Islet precursor cell (in vitro differentiated cells): Measurements from ENCODE around the gene STAP2.

ENCODE experiments used
- DNase-seq: peaks from one replicate; pipeline ENCODE4 v3.0.0-alpha.2; 2018

The STAP2 gene

DNA sequence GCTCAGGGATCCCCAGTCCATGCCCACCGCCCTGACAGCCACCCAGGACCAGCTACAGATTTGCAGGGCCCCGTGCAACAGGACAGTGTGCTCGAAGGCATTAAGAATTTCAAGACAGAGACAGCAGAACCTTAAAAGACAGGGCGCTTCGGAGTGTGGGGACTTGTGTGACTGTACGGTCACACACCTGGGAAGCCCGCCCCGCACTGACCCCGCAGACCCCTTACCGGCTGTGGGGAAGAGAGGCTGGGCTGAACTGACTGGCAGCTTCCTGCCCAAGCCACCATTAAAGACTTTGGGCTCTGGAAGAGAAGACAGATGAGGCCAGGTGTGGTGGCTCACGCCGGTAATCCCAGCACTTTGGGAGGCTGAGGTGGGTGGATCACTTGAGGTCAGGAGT lies 14.4 kb downstream of the STAP2 start:
- no peak for DNase-seq

DNA sequence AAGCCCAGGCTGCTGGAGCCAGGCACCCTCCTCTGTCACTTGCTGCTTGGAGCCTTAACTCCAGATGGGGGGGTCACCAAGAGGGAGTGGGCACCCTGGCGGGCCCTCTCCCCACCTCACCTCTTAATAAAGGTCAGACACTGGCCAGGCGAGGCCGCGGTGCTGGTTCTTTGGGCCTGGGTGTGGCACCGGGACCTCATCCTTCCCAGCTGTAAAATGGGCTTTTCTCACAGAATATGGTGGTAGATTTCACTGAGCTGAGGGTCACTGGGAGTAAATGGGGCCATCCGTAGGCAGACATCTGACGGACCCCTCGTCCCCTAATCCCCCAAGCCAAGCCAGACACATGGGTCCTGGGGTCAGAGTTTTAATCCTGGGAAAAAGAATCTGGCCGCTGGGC lies 14.9 kb downstream of the STAP2 start:
- DNase-seq = no peak

DNA sequence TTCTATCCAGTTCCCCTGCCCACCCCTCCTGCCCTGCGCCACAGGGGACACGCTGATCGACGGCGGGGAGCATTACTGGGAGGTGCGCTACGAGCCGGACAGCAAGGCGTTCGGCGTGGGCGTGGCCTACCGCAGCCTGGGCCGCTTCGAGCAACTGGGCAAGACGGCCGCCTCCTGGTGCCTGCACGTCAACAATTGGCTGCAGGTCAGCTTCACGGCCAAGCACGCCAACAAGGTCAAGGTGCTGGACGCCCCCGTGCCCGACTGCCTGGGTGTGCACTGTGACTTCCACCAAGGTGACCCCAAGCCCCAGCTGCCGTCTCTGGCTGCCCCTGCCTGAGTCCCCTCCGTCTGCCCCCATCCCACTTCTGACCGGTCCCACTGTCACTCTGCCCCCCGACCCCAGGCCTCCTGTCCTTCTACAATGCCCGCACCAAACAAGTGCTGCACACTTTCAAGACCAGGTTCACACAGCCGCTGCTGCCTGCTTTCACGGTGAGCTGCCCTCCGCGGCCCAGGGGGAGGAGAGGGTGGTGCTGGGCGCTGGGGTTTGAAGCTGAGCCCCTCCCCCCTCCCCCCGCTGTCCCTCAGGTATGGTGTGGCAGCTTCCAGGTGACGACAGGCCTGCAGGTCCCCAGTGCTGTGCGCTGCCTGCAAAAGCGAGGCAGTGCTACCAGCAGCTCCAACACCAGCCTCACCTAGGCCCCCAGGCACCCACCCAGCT lies 15.5 kb downstream of the STAP2 start:
- no peak for DNase-seq

DNA sequence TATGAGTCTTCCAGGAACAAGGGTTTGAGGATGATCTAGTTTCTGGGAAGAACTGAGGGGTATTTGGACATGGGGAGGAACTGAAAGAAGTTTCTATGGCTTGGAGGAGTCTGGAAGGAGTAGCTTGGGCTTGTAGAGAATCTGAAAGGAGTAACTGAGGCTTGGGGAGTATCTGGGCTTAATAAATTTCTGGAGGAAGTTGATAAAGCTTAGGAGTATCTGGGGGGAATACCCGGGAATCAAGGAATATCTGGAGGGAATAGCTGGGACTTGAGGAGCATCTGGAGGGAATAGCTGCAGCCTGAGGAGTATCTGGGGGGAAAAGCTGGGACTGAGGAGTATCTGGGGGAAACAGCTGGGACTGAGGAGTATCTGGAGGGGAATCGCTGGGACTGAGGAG lies 18.2 kb downstream of the STAP2 start:
- no peak for DNase-seq

DNA sequence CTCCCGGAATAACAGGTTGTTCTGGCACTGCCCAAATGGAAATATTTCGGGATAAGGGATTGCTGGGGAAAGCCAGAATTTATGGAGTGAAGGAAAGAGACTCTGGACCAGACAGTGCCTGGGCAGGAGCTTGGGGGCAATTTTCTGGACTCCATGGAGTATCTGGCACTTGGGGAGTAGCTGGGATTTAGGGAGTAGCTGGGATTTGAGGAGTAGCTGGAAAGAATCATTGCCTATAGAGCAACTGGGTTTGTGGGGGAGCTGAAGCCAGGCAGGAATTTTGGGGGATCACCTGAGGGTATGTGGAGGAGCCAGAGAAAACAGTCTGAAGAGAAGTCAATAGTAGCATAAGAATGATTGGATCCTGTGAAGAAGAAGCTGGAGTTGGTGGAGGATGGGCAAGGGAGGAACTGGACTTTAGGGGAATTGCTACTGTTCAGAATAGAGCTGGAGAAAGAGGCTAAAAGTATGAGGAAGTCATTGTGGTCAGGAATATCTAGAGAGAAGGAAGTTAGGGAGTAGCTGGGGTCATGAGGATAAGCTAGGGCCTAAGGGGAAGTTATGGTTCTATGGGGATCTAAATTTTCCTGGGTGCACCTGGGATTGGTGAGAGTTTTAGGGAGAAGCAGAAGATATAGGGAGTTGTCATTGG lies 19.4 kb downstream of the STAP2 start:
- no peak for DNase-seq

DNA sequence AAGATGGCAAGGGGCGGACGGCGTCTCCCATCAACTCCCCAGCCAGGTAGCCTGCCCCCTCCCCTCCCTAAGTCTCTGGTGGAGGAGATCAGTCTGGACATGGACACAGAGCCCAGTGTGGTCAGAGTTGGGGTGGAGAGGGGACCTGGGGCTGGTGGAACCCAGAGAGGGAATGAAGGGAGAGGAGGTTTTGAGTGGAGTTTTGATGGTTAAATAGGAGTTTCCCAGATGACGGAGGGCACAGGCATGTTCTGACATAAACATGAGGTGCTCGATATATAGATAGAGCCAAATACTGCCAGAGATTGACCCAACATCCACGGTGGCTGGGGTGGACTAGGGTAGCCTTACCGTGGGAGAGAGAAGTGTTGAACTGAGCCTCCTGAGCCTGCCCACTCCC lies 20.2 kb downstream of the STAP2 start:
- no peak for DNase-seq

DNA sequence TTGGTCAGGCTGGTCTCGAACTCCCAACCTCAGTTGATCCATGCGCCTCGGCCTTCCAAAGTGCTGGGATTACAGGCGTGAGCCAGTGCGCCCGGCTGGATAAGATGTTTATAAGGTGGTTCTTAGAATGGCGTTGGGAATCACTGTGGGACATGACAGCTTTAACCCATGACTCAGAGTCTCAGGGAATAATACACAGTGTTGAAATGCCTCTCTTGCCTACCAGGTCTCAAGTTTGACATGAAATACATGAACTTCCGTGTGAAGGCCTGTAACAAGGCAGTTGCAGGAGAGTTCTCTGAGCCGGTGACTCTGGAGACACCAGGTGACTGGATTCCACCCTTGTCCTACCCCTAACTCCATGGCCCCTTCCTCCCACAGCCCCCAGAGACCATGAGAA lies 21.7 kb downstream of the STAP2 start:
- no peak for DNase-seq

DNA sequence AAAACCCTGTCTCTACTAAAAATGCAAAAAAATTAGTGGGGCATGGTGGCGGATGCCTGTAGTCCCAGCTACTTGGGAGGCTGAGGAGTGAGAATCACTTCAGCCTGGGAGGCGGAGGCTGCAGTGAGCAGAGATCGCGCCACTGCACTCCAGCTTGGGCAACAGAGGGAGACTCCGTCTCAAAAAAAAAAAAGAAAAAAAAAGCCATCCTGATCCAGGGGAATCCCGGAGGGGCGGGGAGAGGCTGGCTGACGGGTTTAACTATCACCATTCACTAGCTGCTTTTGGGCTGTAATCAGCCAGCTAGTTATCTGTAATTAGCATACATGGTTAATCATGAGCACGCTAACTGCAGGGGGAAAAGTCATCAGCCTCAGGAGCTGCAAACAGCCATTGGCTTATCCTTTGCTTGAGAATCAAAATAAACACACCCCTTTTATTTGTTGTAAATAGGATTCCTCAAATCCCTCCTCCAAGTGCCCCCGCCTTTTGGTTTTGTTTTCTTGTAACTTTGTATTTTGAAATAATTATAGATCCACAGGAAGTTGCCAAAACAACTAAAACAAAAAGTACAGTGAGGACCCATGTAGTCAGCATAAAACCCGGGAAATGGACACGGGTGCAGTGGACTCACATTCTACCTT lies 24.7 kb downstream of the STAP2 start:
- DNase-seq = no peak

DNA sequence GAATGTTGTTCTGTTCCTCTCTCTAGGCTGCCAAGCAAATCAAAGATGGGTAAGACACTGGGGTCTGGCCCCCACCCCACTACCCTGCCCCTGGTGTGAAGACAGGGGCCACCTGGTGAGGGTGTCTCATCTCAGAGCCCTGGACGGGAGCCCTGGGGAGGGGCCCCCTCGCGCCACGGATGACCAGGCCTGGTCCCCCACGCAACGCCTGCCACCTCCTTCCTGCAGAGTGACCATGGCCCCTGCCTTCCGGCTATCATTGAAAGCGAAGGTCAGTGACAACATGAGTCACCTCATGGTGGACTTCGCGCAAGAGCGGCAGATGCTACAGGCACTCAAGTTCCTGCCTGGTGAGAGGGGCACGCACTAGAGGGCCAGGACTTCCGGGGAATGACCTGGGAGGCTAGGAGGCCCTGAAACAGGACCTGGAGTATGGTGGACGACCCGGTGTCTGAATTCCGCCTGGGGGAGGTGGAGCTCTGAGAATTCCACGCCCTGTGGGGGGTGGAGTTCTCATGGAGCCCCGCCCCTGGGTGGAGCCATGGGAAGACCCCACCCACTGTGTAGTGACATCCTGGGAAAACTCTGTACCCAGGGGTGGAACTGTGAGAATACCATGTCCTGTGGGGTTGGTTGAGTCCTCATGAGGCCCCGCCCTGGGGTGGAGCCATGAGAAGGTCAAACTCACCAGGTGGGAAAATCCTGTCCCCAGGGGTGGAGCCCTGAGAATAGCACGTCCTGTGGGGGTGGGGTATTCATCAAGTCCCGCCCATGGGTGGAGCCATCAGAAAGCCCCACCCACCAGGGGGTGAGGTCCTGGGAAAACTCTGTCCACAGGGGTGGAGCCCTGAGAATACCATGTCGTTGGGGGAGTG lies 28.1 kb downstream of the STAP2 start:
- no peak for DNase-seq

DNA sequence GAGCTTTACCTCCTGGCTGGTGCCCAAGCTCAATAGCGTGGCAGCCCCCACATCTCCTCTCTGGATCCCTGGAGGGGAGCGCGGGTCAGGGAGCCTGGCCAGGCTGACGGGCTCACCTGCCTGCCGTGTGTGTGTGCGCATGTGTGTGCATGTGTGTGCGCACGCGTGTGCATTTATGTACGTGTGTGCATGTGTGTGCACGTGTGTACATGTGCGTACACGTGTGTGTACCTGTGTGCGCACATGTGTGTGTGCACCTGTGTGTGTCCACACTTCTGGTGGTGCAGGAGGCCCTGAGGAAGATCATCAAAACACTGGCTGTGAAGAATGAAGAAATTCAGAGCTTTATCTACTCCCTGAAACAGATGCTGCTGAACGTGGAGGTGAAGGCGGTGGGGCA lies 33.0 kb downstream of the STAP2 start:
- DNase-seq = no peak

DNA sequence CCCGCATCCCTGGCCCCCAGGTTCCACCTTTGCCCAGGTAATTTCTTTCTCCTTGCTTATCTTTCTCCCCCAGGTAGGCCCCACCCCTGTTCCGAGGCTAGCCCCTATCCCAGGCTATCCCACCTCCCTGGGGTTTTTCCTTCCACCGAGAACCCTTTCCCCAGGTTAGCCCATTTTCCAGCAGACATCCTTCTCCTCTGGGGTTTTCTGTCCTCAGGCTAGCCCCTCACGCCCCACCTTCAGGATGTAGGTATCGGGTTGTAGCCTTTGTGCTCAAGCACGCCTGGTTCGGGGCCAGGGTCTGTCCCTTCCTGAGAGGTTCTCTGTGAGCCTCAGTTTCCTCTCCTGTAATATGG lies 33.4 kb downstream of the STAP2 start:
- no peak for DNase-seq

DNA sequence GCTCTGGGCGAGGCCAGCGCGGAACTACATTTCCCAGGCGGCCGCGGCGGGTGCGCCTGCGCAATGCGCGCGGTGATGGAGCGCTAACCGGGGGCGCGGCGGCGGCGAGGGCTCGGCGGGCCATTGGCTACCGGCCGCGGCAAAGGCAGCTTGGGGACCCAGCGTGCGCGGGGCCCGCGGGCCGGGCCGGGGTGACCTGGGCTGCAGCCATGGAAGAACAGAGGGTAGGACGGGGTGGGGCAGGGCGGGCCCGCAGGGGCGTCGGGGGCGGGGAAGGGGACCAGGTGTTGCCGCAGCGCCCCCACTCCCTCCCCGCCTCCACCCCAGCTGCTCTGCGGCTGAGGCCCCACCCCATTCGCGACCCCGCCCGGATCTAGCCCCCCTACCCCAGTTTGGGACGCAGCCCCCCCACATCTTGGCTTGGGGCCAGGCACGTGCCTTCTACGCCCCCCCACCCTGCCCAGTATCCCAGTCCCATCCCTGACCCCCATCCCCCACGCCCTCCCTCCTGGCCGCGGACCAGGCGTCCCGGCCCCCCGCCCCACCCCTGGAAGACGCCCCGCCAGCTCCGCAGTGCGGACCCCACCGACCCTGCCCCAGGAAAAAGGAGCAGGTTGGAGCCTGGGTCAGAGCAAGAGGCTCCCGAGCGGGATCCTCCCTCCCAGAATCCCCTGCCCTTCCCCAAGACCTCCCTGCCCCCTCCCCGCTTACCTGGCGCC lies 33.9 kb downstream of the STAP2 start, which contains the start of gene FSD1:
Gene FSD1, plus strand, starts transcription at position 61 of the 719 bp plus-strand sequence. Its CDS starts 149 bp downstream, at position 210.
- peak; percentile 76 for DNase-seq

DNA sequence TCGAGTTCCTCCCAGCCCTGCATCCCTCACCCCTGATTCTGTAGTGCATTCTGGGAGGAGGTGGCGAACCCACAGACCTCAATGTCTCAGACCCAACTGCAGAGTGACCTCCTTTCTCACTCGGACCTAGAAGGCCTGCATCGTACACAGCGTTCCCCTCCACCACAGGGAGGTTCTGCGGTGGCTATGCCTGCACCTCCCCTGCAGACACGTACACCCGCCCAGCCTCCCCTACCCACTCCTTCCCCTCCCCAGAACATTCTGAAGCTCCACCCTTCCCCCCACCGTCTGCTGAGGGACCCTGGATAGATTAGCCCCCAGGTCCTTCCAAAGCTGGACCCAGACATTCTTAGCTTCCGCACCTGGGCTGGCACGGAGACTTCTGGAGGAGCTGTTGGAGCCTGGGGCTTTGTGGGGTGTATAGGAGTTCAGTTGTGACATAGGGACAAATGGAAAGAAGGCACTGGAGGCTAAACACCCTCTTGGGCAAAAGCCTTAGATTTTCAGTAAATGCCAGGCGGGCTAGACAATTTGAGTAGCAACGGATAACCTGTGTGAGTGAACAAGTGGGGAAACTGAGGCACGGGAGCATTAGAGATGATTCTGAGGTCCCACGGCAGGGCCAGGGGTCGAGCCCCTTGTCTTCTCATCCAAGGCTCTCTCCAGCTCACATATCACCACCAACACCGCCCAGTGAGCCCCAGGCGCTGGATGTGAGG lies 34.6 kb downstream of the STAP2 start:
- no peak for DNase-seq

DNA sequence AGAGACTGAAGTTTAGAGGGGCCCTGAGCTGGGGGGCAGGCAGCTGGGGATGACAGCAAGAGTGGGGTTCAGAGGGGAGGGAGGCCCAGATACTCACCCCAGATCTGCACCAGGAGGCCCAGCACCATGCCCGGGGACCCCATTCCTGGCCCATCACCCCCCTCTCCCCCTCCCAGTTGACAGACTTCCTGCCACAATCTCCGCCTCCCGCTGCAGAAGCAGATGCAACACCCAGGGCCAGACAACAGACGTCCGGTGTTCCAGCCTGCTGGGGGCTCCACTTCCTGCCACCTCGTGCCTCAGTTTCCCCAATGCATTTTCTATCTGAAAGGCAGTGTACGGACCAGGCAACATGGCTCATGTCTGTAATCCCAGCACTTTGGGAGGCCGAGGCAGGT lies 36.4 kb downstream of the STAP2 start, which contains the start of gene TMIGD2:
Gene TMIGD2, minus strand, starts transcription at position 147 of the 398 bp plus-strand sequence. Its CDS starts 4 bp downstream, at position 143.
- no peak for DNase-seq

DNA sequence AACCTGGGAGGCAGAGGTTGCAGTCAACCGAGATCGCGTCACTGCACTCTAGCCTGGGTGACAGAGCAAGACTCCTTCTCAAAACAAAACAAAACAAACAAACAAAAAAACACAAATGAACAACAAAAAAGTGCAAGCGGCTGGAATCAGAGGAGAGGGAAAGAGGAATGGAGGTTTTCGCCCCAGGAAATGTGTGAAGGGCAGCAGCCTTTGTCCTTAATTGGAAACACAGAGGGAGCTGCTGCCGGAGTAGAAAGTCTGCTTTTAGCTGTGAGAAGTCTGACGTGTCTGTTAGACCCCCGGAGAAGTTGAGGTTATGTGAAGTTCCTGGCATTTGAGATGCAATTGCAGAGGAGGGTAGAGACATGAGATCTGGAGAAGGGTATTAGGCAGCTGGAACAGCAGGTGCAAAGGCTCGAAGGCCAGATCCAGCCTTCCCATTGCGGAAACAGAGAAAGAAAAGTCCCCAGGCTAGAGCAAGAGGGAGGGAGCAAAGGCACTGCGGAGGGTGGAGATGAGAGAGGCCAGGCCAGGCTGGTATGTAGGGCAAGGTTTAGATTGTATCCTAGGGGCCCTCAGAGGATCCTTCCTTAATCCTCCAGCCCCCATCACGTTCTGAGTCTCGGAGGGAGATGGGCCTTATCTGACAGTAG lies 36.9 kb downstream of the STAP2 start:
- peak; percentile 69 for DNase-seq

DNA sequence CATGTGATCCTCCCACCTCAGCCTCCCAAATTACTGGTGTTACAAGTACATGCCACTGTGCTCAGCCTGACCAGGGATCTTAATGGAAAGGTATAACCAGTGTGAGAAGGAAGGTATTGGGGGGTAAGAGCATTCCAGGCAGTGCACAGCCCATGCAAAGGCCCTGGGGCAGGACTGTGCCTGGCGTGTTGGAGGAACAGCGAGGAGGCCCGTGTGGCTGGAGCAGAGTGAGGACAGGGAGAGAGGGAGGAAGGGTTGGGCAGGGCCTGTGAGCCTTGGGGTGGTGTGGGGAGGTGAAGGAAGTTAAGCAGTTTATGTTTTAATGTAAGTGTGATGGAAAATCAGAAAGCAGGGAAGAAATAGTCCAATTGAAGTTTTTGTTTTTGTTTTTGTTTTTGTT lies 38.0 kb downstream of the STAP2 start:
- no peak for DNase-seq

DNA sequence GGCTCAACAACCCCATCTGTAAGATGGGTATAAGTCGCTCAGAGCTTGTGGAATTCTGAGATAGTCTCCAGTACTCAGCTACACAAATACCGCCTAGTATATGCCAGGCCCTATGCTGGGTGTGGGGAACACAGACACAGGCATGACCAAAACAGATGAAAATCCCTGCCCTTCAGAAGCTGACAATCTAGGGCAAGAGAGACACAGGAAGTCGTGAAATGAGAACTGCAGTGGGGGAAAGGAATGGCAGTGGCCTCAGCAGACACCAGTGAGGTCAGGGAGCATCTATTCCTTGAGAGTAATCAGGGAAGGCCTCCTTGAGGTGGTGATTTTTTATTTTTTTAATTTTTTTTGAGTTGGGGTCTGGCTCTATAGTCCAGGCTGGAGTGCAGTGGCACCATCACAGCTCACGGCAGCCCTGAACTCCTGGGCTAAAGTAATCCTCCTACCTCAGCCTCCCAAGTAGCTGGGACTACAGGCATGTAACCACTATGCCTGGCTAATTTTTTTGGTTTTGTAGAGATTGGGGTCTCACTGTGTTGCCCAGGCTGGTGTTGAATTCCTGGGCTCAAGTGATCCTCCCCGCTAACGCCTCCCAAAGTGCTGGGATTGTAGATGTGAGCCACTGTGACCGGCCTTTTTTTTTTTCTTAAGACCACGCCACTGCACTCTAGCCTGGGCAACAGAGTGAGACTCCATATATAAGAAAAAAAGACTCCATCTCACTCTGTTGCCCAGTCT lies 39.6 kb downstream of the STAP2 start:
- no peak for DNase-seq

DNA sequence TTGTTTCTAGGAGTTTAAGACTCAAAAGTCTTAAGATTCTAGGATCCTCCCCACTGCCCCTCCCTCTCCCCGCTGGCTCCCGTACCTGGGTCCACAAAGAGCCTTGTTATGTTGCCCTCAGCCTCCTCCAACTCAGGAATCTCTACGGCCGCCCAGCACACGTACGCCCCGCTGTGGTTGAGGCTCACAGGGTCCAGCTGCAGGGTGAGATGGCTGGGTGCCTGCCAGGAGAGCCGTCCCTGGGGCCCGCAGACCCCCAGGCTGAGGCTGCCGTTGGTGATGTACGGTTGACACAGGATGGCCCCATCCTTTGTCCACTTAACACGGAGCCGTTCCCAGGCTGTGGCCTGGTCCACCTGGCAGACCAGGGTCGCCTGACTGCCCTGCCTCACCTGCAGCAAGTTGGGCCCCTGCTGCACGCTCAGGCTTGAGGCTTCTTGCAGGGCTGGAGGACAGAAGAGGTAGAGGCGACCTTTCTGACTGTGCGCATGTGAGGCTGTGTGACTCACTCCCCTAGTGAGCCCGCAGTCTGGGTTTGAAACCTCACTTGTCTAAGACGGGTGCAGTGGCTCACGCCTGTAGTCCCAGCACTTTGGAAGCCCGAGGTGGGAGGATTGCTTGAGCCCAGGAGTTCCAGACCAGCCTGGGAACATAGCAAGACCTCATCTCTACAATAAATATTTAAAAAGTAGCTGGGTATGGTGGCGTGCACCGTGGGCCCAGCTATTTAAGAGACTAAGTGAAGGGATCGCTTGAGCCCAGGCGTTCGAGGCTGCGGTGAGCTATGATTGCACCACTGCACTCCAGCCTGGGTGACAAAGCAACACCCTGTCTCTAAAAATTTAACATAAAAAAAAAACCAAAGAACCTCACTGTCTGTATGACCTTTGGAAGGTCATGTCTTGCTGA lies 40.5 kb downstream of the STAP2 start:
- peak; percentile 74 for DNase-seq
